ENCODE results near the gene PFDN1.

Gene PFDN1

GRCh38 chr5:140312791-140313189 lies 9.9 kb upstream of the PFDN1 start:
- Histone ChIP-seq H3K36me3 (ENCODE audit: control insufficient read depth, insufficient read depth, low read length) (no peaks in the 10 kb centered on the region), H3K9me3 (ENCODE audit: control insufficient read depth, insufficient read depth, low read length) (no peaks in the 10 kb centered on the region), H3K4me1 (ENCODE audit: control insufficient read depth, insufficient read depth, low read length) (no peaks in the 10 kb centered on the region), H3K4me3 (ENCODE audit: low read length) (no peak overlapping the region), H3K27me3 (ENCODE audit: control insufficient read depth, insufficient read depth, low read length) (no peaks in the 10 kb centered on the region), H3K27ac (ENCODE audit: low read length) (no peak overlapping the region)
- no peak for DNase-seq (ENCODE audit: low read depth, low spot score)
- no CpG with 5 or more reads among the region's 7 CpGs for WGBS (ENCODE audit: insufficient coverage, insufficient read length)

- H3K4me3 ChIP-seq (ENCODE audit: low read length), result no peak overlapping the region
- DNase-seq (ENCODE audit: low read depth, low spot score), result no peak
- no CpG with 5 or more reads among the region's 4 CpGs for WGBS (ENCODE audit: insufficient coverage, insufficient read length)
These were observed 9.3 kb upstream of the PFDN1 start for GRCh38 chr5:140312067-140312790.

GRCh38 chr5:140311011-140311467 lies 8.1 kb upstream of the PFDN1 start:
- Histone ChIP-seq H3K36me3 (ENCODE audit: control insufficient read depth, insufficient read depth, low read length) (no peaks in the 10 kb centered on the region), H3K9me3 (ENCODE audit: control insufficient read depth, insufficient read depth, low read length) (no peaks in the 10 kb centered on the region), H3K4me3 (ENCODE audit: low read length) (no peak overlapping the region), H3K27ac (ENCODE audit: low read length) (no peak overlapping the region), H3K4me1 (ENCODE audit: control insufficient read depth, insufficient read depth, low read length) (no peaks in the 10 kb centered on the region), H3K27me3 (ENCODE audit: control insufficient read depth, insufficient read depth, low read length) (no peaks in the 10 kb centered on the region)
- no CpG with 5 or more reads among the region's 5 CpGs for WGBS (ENCODE audit: insufficient coverage, insufficient read length)
- no peak for DNase-seq (ENCODE audit: low read depth, low spot score)

More at GRCh38 chr5:140312067-140312790, 9.3 kb upstream of the PFDN1 start:
- Histone ChIP-seq H3K27ac (ENCODE audit: low read length) (no peak overlapping the region), H3K4me1 (ENCODE audit: control insufficient read depth, insufficient read depth, low read length) (no peaks in the 10 kb centered on the region), H3K36me3 (ENCODE audit: control insufficient read depth, insufficient read depth, low read length) (no peaks in the 10 kb centered on the region), H3K27me3 (ENCODE audit: control insufficient read depth, insufficient read depth, low read length) (no peaks in the 10 kb centered on the region), H3K9me3 (ENCODE audit: control insufficient read depth, insufficient read depth, low read length) (no peaks in the 10 kb centered on the region)

- Histone ChIP-seq H3K27ac (ENCODE audit: low read length) (no peak overlapping the region), H3K4me3 (ENCODE audit: low read length) (no peak overlapping the region), H3K36me3 (ENCODE audit: control insufficient read depth, insufficient read depth, low read length) (no peaks in the 10 kb centered on the region), H3K9me3 (ENCODE audit: control insufficient read depth, insufficient read depth, low read length) (no peaks in the 10 kb centered on the region), H3K27me3 (ENCODE audit: control insufficient read depth, insufficient read depth, low read length) (no peaks in the 10 kb centered on the region), H3K4me1 (ENCODE audit: control insufficient read depth, insufficient read depth, low read length) (no peaks in the 10 kb centered on the region)
- DNase-seq (ENCODE audit: low read depth, low spot score), result no peak
- no CpG with 5 or more reads among the region's 2 CpGs for WGBS (ENCODE audit: insufficient coverage, insufficient read length)
These were observed 7.5 kb upstream of the PFDN1 start for GRCh38 chr5:140310434-140310833.

GRCh38 chr5:140309706-140310249 lies 6.9 kb upstream of the PFDN1 start:
- no peaks in the 10 kb centered on the region for H3K27me3 ChIP-seq (ENCODE audit: control insufficient read depth, insufficient read depth, low read length)
- WGBS (ENCODE audit: insufficient coverage, insufficient read length), result no CpG with 5 or more reads among the region's 3 CpGs
- no peak overlapping the region for H3K27ac ChIP-seq (ENCODE audit: low read length)
- no peaks in the 10 kb centered on the region for H3K36me3 ChIP-seq (ENCODE audit: control insufficient read depth, insufficient read depth, low read length)
- H3K9me3 ChIP-seq (ENCODE audit: control insufficient read depth, insufficient read depth, low read length), result no peaks in the 10 kb centered on the region
- DNase-seq (ENCODE audit: low read depth, low spot score), result no peak
- no peak overlapping the region for H3K4me3 ChIP-seq (ENCODE audit: low read length)
- no peaks in the 10 kb centered on the region for H3K4me1 ChIP-seq (ENCODE audit: control insufficient read depth, insufficient read depth, low read length)

- H3K27ac ChIP-seq (ENCODE audit: low read length), result no peak overlapping the region
- no peak overlapping the region for H3K4me3 ChIP-seq (ENCODE audit: low read length)
- no peaks in the 10 kb centered on the region for H3K9me3 ChIP-seq (ENCODE audit: control insufficient read depth, insufficient read depth, low read length)
- no peaks in the 10 kb centered on the region for H3K27me3 ChIP-seq (ENCODE audit: control insufficient read depth, insufficient read depth, low read length)
- no peaks in the 10 kb centered on the region for H3K36me3 ChIP-seq (ENCODE audit: control insufficient read depth, insufficient read depth, low read length)
- no peaks in the 10 kb centered on the region for H3K4me1 ChIP-seq (ENCODE audit: control insufficient read depth, insufficient read depth, low read length)
- WGBS (ENCODE audit: insufficient coverage, insufficient read length), result no CpG with 5 or more reads among the region's 1 CpG
- no peak for DNase-seq (ENCODE audit: low read depth, low spot score)
These were observed 2.6 kb upstream of the PFDN1 start for GRCh38 chr5:140305471-140305870.

- Histone ChIP-seq H3K27ac (ENCODE audit: low read length) (no peak overlapping the region), H3K36me3 (ENCODE audit: control insufficient read depth, insufficient read depth, low read length) (no peaks in the 10 kb centered on the region; the same call in 1 of the 2 replicates), H3K4me1 (ENCODE audit: control insufficient read depth, insufficient read depth, low read length) (no peaks in the 10 kb centered on the region), H3K4me3 (ENCODE audit: low read length) (no peak overlapping the region), H3K27me3 (ENCODE audit: control insufficient read depth, insufficient read depth, low read length) (no peaks in the 10 kb centered on the region), H3K9me3 (ENCODE audit: control insufficient read depth, insufficient read depth, low read length) (no peaks in the 10 kb centered on the region)
- WGBS (ENCODE audit: insufficient coverage, insufficient read length), result no CpG with 5 or more reads among the region's 15 CpGs
- DNase-seq (ENCODE audit: low read depth, low spot score), result no peak
These were observed 1.1 kb upstream of the PFDN1 start for GRCh38 chr5:140303966-140304365.

- no CpG with 5 or more reads among the region's 1 CpG for WGBS (ENCODE audit: insufficient coverage, insufficient read length)
- H3K4me1 ChIP-seq (ENCODE audit: control insufficient read depth, insufficient read depth, low read length), result no peaks in the 10 kb centered on the region
- peaks cover 2% of the 10 kb centered on the region; the same call in 1 of the 2 replicates for H3K36me3 ChIP-seq (ENCODE audit: control insufficient read depth, insufficient read depth, low read length)
- no peak overlapping the region for H3K4me3 ChIP-seq (ENCODE audit: low read length)
- no peak overlapping the region for H3K27ac ChIP-seq (ENCODE audit: low read length)
- H3K9me3 ChIP-seq (ENCODE audit: control insufficient read depth, insufficient read depth, low read length), result no peaks in the 10 kb centered on the region
- no peak for DNase-seq (ENCODE audit: low read depth, low spot score)
- no peaks in the 10 kb centered on the region for H3K27me3 ChIP-seq (ENCODE audit: control insufficient read depth, insufficient read depth, low read length)
These were observed 1.8 kb downstream of the PFDN1 start for GRCh38 chr5:140301136-140301535.

GRCh38 chr5:140299056-140299455 lies 3.8 kb downstream of the PFDN1 start:
- no peak overlapping the region for H3K4me3 ChIP-seq (ENCODE audit: low read length)
- no peak for DNase-seq (ENCODE audit: low read depth, low spot score)
- no peak overlapping the region for H3K27ac ChIP-seq (ENCODE audit: low read length)
- WGBS (ENCODE audit: insufficient coverage, insufficient read length), result no CpG with 5 or more reads among the region's 5 CpGs
- H3K9me3 ChIP-seq (ENCODE audit: control insufficient read depth, insufficient read depth, low read length), result no peaks in the 10 kb centered on the region
- H3K36me3 ChIP-seq (ENCODE audit: control insufficient read depth, insufficient read depth, low read length), result peaks cover 2% of the 10 kb centered on the region; the same call in 1 of the 2 replicates
- no peaks in the 10 kb centered on the region for H3K27me3 ChIP-seq (ENCODE audit: control insufficient read depth, insufficient read depth, low read length)
- H3K4me1 ChIP-seq (ENCODE audit: control insufficient read depth, insufficient read depth, low read length), result no peaks in the 10 kb centered on the region

GRCh38 chr5:140298183-140298601 lies 4.7 kb downstream of the PFDN1 start:
- H3K36me3 ChIP-seq (ENCODE audit: control insufficient read depth, insufficient read depth, low read length), result peaks cover 2% of the 10 kb centered on the region; the same call in 1 of the 2 replicates
- H3K9me3 ChIP-seq (ENCODE audit: control insufficient read depth, insufficient read depth, low read length), result no peaks in the 10 kb centered on the region
- no peak overlapping the region for H3K27ac ChIP-seq (ENCODE audit: low read length)
- H3K27me3 ChIP-seq (ENCODE audit: control insufficient read depth, insufficient read depth, low read length), result no peaks in the 10 kb centered on the region
- WGBS (ENCODE audit: insufficient coverage, insufficient read length), result no CpG with 5 or more reads among the region's 1 CpG
- no peak overlapping the region for H3K4me3 ChIP-seq (ENCODE audit: low read length)
- H3K4me1 ChIP-seq (ENCODE audit: control insufficient read depth, insufficient read depth, low read length), result no peaks in the 10 kb centered on the region
- DNase-seq (ENCODE audit: low read depth, low spot score), result no peak

Data from iPS DF 6.9 (cell line).